Cardiac muscle cell (in vitro differentiated cells and primary cell): ENCODE data around the gene CNTNAP3B. TPM values are rescaled to one million over a fixed set of nuclear protein-coding genes. Genes with fewer than 3 reads are reported as not detected.
A peak's percentile ranks its signal among the peaks of the same experiment; 100 is the strongest.
"Not testable (repeated sequence)": the region's sequence is repeated elsewhere in the genome, so short reads cannot be mapped to it uniquely, and the experiment has no call there.

Experiments
- DNase-seq, 2 donors: peaks; one replicate each; pipeline versions ENCODE4 v3.0.0 to v3.0.0-alpha.2; 2010 to 2017; ENCODE audit warnings: low read depth in 1 of 2, low spot score in 1 of 2
- H3K27ac ChIP-seq: fragments of 200-600 bp; sonication (generic); 2 replicates; pipeline ENCODE4 v1.5.1; 2016
- H3K27me3 ChIP-seq: fragments of 200-600 bp; sonication (generic); 2 replicates; pipeline ENCODE4 v1.6.0; 2016; ENCODE audit warnings: control low read depth
- H3K36me3 ChIP-seq: fragments of 200-600 bp; sonication (generic); 2 replicates; pipeline ENCODE4 v1.5.1; 2016; ENCODE audit warnings: control low read depth
- H3K4me1 ChIP-seq: fragments of 200-600 bp; sonication (generic); 2 replicates; pipeline ENCODE4 v1.8.1; 2017; ENCODE audit warnings: low read depth, mild to moderate bottlenecking, mixed run types
- H3K4me3 ChIP-seq: fragments of 200-600 bp; sonication (generic); 2 replicates; pipeline ENCODE4 v1.5.1; 2016; ENCODE audit warnings: mild to moderate bottlenecking
- H3K9me3 ChIP-seq: fragments of 200-600 bp; sonication (generic); 2 replicates; pipeline ENCODE4 v1.5.1; 2017; ENCODE audit warnings: low read depth, mild to moderate bottlenecking, control low read depth
- polyA plus RNA-seq: library from polyadenylated mRNA; unstranded; fragments of >200 nt; fragmentation: Nextera tagmentation; extraction: Ambion mirVana; gene quantifications from 2 replicates; pipeline ENCODE4 v1.2.1, GENCODE V29; 2016
- total RNA-seq: library from RNA; depleted of rRNA; stranded (reverse); fragments of >200 nt; gene quantifications from 2 replicates; pipeline ENCODE4 v1.2.3, GENCODE V29; 2016

The CNTNAP3B gene
- total and polyA plus RNA-seq, 2 experiments from 2014 or later, result 0.66 to 2.0 TPM

DNA sequence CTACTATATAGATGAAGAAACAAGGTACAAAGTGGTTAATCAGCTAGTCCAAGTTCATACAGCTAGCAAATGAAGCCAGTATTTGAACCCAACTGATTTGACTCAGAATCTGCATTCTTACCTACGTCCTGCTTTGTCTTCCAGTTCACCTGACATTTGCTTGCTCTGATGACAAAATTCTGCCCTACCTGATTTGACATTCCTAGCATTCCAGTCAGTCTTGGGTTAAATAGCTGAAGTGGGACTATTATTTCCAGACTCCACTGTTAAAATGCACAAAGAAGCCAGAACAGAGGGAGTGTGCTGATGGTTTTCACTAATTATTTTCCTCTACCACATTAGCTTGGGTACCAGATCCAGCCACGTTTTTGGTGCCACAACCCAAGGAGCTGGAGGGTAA, 78.5 kb downstream of the CNTNAP3B start:
- not testable (repeated sequence) for H3K4me1 ChIP-seq, H3K27ac ChIP-seq, H3K9me3 ChIP-seq, DNase-seq, H3K4me3 ChIP-seq, H3K36me3 ChIP-seq, H3K27me3 ChIP-seq

DNA sequence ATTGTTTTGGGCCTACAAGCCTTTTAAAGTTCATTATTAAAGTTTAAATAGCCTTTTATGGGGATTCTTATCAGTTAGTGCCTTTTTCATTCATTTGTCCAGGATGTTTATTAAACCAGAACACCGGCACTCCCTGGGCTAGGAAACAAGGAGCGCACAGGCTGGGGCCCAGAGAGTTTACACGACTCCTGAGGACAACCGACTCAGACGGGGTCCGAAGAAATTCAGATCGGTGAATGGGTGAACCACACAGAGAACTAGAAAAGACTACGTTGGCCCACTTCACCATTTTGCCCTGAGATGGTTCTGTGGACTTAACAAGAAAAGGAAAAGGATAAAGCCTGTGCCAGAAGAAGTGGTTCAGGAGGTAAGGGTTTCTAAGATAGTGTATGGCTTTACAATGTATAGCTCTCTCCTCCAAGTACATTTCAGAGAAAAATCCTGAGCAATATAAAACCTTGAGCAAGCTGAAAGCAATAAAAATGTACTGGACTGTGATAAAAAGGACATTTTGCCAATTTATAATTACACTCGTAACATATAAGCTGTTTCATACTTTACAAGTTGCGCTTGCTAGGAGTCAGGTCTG, 84.7 kb downstream of the CNTNAP3B start:
- H3K4me1 ChIP-seq, H3K4me3 ChIP-seq, H3K36me3 ChIP-seq, H3K9me3 ChIP-seq, H3K27me3 ChIP-seq, H3K27ac ChIP-seq, DNase-seq: not testable (repeated sequence)

DNA sequence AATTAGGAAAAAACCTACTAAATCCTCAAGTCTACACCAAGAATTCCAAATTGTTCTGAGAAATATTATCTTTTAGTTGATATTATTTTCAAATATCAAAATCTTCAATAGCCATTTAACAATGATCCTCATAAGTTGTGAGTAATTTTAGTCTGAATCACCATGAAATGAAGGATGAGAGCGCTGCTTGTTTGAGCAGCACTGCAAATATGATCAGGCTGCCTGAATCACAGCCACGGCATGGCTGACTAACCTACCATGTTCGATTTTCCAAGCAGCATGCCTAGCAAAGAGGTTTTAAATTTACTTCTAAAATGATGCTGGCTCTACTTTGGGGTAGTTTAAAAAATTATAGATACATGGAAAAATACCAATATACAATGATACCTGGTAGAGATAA, 95.7 kb downstream of the CNTNAP3B start:
- not testable (repeated sequence) for H3K27me3 ChIP-seq, H3K9me3 ChIP-seq, H3K27ac ChIP-seq, H3K4me1 ChIP-seq, H3K36me3 ChIP-seq, H3K4me3 ChIP-seq, DNase-seq

DNA sequence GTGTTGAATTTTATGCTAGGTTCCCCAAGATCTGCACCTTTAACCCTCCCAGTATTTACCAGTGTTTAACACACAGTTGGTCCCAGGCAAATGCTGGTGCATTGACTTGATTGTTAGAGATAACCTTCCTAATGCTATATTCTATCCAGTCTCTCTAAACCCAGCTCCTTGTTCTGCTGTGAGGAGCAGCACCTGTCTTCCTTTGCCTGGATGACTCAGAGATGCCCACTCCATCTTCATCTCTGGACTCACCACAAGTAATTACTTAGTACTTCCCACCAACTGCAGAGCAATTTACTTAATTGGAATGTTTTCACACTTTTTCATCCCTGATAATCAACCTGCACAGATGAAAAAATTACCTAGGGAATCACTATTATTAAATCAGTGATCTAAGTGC, 108.6 kb downstream of the CNTNAP3B start:
- not testable (repeated sequence) for H3K27ac ChIP-seq, H3K4me1 ChIP-seq, H3K9me3 ChIP-seq, H3K27me3 ChIP-seq, H3K36me3 ChIP-seq, DNase-seq, H3K4me3 ChIP-seq

DNA sequence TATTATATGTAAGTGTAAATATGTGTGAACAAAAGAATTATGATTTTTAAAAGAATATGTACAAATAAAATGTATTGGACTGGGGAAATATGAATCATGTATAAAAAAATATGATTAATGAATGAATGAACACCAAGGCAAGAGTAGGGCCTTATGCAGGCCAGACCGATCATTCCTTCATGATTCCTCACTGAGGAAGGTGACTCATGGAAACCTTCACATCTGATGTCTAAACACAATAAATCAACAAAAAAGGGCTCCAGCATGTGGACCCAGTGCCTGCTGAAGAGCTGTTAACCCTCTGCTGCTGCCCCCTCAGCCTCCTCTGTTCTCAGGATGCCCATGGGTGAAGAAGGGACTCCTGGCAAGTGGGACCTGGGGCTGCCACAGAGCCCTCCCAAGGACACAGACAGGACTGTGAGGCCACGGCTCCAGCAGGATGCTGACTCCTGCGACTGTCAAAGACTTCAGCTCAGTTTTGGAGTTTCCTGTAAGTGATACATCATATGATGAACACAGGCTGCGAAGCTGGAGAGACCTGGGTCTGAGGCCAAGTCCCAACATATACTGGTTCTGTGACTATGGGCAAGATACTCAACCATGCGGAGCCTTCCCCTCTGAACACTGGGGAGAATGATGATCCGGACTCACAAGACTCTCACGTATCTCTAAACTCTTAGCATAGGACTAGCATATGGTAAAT, 110.9 kb downstream of the CNTNAP3B start:
- not testable (repeated sequence) for H3K27me3 ChIP-seq, H3K36me3 ChIP-seq, H3K4me1 ChIP-seq, H3K4me3 ChIP-seq, H3K27ac ChIP-seq, H3K9me3 ChIP-seq
- peak in 1 of 2 donors; percentile 0 for DNase-seq

DNA sequence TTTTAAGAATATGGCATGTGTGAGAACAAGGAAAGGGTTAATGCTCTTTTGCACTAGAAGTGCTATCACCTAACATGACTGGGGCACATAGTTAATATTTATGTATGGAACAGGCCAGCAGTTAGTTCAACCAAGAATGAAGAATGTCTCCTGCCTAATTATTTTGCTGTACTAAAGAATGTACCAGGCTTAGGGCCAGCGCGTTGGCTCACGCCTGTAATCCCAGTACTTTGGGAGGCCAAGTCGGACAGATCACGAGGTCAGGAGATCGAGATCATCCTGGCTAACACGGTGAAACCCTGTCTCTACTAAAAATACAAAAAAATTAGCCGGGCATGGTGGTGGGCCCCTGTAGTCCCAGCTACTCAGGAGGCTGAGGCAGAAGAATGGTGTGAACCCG, 114.9 kb downstream of the CNTNAP3B start:
- H3K27ac ChIP-seq, H3K9me3 ChIP-seq, H3K27me3 ChIP-seq, H3K36me3 ChIP-seq, H3K4me3 ChIP-seq, DNase-seq, H3K4me1 ChIP-seq: not testable (repeated sequence)

DNA sequence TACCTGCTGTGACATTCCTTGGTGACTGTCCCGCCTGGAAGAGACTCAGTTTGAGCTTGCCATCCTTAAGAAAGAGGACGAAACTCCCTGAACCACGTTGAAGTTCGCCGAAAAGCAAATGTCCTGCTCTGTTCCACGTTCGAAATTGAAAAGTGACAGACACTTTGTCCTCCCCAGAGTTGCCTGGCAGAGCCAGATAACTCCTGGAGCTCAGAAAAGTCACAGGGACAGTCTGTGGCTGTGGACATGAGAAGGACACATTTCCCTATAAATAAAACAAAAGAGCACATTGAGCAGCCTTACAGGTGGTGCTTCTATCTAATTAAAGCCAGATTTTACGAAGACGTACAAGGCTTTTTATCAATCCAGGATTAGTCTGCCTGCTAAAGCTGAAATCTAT, 137.6 kb downstream of the CNTNAP3B start:
- H3K4me1 ChIP-seq, H3K9me3 ChIP-seq, H3K36me3 ChIP-seq, H3K4me3 ChIP-seq, DNase-seq, H3K27me3 ChIP-seq, H3K27ac ChIP-seq: not testable (repeated sequence)

DNA sequence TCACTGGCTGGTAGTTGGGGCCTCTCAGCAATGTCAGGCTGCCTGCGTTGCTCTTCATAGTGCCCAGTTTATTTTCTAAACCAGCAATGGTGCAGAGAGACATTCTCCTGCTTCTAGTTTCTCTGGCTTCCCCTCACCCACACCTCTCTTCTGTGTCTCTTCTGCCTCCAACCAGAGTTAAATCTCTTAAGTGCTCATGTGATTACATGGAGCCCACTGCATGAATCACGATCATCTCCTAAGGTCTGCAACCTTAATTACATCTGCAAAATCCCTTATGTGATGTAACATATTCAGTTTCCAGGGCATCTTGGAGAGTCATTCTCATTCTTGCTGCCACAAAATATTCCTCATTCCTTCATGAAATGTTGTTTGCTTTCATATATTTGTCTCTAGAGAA, 149.0 kb downstream of the CNTNAP3B start:
- H3K27ac ChIP-seq, H3K9me3 ChIP-seq, H3K27me3 ChIP-seq, H3K4me3 ChIP-seq, DNase-seq, H3K4me1 ChIP-seq, H3K36me3 ChIP-seq: not testable (repeated sequence)

DNA sequence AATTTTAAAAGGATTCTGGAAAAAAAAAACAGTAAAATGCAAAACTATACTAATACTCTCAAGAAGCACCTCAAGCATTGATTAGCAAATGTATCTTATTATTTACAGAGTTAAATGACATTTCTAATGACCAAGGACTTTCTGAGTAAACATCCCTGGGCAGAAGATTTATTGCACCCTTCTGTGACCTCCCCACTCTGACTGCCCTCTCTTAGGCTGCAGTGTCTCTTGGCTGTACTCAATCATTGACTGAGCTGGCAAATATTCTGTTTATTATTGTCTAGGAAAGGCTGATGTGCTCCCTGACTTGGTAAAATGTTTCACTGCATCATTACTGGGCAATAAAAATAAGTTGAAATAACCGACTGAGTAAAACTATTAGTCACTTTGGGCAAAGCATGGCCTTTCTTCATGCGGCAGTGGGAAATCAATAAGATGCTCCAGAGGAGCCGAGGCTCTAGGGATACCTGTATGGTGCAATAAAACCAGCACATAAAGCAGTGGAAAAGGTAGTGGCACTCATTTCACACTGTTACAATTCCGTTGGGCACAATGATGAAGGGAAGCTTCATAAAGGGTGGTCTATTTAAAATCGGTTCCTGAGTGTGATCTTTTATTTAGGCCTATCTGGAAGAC, 151.1 kb downstream of the CNTNAP3B start:
- H3K27ac ChIP-seq, H3K36me3 ChIP-seq, H3K27me3 ChIP-seq, H3K9me3 ChIP-seq, DNase-seq, H3K4me3 ChIP-seq, H3K4me1 ChIP-seq: not testable (repeated sequence)

DNA sequence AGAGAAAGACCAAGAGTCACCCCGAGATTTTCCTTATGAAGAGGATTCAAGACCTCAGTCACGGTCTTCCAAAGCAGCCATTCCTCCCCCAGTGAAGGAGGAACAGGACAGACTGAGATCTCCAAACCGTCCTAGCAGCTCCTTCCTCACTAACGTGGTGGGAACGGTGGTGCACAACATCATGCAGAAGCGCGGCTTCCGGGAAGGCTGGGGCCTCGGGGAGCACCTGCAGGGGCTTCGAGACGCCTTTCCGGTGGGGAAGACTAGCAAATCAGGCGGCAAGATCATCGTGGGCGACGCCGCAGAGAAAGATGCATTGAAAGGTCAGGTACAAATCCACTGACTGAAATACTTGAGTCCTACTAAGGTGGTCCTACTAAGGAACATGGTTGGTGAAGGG, 154.3 kb downstream of the CNTNAP3B start:
- not testable (repeated sequence) for H3K4me3 ChIP-seq, H3K9me3 ChIP-seq, H3K27ac ChIP-seq, H3K27me3 ChIP-seq, DNase-seq, H3K4me1 ChIP-seq, H3K36me3 ChIP-seq

DNA sequence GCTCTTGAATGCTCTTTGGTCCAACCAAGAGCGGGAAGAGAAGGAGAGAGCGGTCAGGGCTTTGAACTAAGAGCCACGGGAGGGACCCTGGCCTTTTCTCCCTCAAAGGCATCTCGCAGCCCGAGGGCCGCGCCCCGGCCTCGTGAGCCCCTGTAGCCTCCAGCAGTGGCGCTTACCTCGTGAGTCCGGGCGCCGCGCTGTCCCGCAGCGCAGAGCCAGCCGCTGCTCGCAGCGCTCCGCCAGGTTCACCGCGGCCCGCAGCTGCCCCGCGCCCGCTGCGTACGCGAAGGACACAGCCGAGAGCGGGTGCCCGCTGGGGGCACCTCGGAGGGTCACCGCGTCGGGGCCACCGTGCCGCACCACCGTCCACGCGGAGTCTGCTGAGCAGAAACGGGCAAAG, 176.2 kb downstream of the CNTNAP3B start:
- not testable (repeated sequence) for H3K27ac ChIP-seq, H3K4me3 ChIP-seq, H3K27me3 ChIP-seq, H3K36me3 ChIP-seq, H3K4me1 ChIP-seq, H3K9me3 ChIP-seq, DNase-seq

DNA sequence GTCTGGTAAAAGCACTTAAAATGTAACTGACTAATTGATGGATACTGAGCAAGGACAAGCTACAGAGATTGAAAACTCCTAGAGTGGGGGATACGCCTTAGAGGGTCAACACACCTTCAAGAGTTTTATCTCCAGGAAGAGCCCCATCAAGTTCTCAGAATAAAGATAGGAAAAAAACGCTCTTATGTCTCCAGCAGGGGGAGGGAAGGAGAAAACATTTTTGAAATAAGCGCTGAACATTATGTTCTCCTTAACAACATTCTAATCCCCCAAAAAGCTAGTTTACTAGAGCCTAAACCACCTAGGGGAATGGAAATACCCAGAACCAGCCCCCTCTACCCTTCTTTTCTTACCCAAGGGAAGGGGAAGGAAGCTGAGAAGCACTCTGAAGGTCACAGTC, 187.5 kb downstream of the CNTNAP3B start:
- not testable (repeated sequence) for H3K9me3 ChIP-seq, H3K4me1 ChIP-seq, H3K27ac ChIP-seq, H3K4me3 ChIP-seq, DNase-seq, H3K36me3 ChIP-seq, H3K27me3 ChIP-seq

DNA sequence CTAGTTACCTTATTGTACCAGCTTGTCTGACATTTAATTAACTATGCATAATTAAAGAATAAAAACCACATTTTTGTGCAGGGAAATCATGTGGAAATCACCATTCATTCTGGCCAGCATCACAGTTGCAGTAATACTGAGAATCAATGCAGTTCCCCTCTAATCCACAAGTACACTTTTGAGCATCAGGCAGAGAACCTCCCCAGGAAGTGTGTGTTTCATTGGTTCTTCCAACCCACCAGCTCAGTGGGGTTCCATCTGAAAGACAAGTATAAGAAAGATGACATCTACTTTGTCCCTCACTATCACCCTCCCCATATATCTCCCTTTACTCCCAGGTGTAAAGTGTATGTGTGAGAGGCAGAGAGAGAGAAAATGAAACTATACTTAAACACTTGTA, 191.1 kb downstream of the CNTNAP3B start:
- not testable (repeated sequence) for H3K27me3 ChIP-seq, H3K36me3 ChIP-seq, H3K9me3 ChIP-seq, H3K4me3 ChIP-seq, DNase-seq, H3K27ac ChIP-seq, H3K4me1 ChIP-seq

DNA sequence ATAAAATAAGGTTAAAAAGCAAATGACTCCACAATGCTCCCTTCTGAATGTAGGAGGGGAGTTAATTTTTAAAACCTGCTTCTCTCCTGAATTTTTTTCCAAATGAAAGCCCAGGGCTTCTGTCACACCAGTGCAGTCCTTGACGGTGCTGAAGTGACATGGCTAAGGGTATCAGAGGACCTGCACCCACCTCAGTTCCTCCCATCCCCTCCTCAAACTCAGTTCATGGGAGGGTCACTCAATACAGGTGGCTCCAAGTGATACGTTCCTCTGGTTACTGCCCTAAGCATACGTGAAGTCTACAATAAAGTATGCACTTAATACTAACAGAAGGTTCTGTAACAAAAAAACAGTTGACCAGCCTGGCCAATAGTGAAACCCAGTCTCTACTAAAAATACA, 193.5 kb downstream of the CNTNAP3B start:
- not testable (repeated sequence) for H3K27me3 ChIP-seq, H3K9me3 ChIP-seq, H3K27ac ChIP-seq, DNase-seq, H3K4me1 ChIP-seq, H3K4me3 ChIP-seq, H3K36me3 ChIP-seq
